BJ (cell line): ENCODE measurements around the gene PTP4A1. TPM values are rescaled to one million over a fixed set of nuclear protein-coding genes. Genes with fewer than 3 reads are reported as not detected.

Experiments
- CTCF ChIA-PET: fragments of 350-600 bp; formaldehyde crosslinking; extraction: SDS; loops from one replicate; lab custom pipeline; 2021; ENCODE audit warnings: antibody characterized with exemption, inconsistent platforms; lab: Yijun Ruan, JAX
- POLR2A ChIA-PET: fragments of 300-600 bp; sonication (Branson Sonifier 250); formaldehyde crosslinking; extraction: SDS; loops from one replicate; lab custom pipeline; 2021; ENCODE audit warnings: antibody characterized with exemption; lab: Charles Lee
- DNase-seq: peaks from one replicate; pipeline ENCODE4 v3.0.0-alpha.2; 2011; ENCODE audit warnings: low read depth
- H3K27me3 ChIP-seq: 2 replicates; pipeline ENCODE4 v1.6.0; 2011; ENCODE audit warnings: low read length; ENCODE audit not compliant: control insufficient read depth, insufficient read depth
- H3K36me3 ChIP-seq: 2 replicates; pipeline ENCODE4 v1.5.1; 2011; ENCODE audit warnings: low read length; ENCODE audit not compliant: control insufficient read depth, insufficient read depth
- H3K4me3 ChIP-seq: 2 replicates; pipeline ENCODE4 v1.5.1; 2011; ENCODE audit warnings: low read depth, mild to moderate bottlenecking, control low read depth, low read length
- polyA plus RNA-seq: library from polyadenylated mRNA; depleted of rRNA; stranded (reverse); fragments of >200 nt; gene quantifications from 2 replicates; pipeline ENCODE4 v1.2.3, GENCODE V29; 2011; rRNA removed
- small RNA-seq: library from RNA; depleted of rRNA; stranded (forward); fragments of <200 nt; gene quantifications from one replicate; pipeline ENCODE3, GENCODE V24; 2012; ENCODE audit warnings: low replicate concordance, low read depth; ENCODE audit not compliant: insufficient read length
- TF ChIP-seq, protein P1 (sequence below): IDR thresholded peaks from 2 replicates; pipeline ENCODE4 v1.5.1; 2011; ENCODE audit warnings: low read depth, mild to moderate bottlenecking, control low read depth, inconsistent platforms, low read length, moderate library complexity; ENCODE audit not compliant: insufficient read depth

The PTP4A1 gene
- polyA plus RNA-seq, 1 experiment: 4.4 TPM

DNA sequence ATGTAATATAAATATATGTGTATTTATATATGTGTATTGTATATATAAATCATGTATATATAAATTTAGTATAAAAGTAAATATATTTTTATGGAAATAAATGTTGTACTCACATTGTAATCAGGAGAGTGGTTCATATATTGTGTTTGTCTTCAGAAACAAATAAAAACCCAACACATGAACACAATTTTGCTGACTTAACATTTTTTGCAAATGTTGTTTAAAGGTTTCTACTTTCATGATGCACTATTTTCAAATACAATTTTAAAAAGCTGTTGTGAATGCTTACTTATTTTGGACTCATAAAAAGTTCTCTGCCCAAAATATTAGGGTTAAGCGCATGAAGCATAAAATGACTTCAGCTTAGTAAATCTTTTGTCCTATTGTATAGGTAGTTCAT is 39.3 kb downstream of the PTP4A1 start:
- CTCF ChIA-PET: interaction anchor here (0.6 to 4.8 kb wide), 2 partner anchors 13 to 49 kb away, joined by 3 to 26 read pairs; no protein-coding TSS in a partner anchor
- H3K4me3 ChIP-seq: no peak overlapping the region
- DNase-seq: no peak
- no peaks in the 10 kb centered on the region for H3K36me3 ChIP-seq
- H3K27me3 ChIP-seq: no peaks in the 10 kb centered on the region; the same call in 1 of the 2 replicates
- POLR2A ChIA-PET: no interaction called here
- TF ChIP-seq, protein P1, sequence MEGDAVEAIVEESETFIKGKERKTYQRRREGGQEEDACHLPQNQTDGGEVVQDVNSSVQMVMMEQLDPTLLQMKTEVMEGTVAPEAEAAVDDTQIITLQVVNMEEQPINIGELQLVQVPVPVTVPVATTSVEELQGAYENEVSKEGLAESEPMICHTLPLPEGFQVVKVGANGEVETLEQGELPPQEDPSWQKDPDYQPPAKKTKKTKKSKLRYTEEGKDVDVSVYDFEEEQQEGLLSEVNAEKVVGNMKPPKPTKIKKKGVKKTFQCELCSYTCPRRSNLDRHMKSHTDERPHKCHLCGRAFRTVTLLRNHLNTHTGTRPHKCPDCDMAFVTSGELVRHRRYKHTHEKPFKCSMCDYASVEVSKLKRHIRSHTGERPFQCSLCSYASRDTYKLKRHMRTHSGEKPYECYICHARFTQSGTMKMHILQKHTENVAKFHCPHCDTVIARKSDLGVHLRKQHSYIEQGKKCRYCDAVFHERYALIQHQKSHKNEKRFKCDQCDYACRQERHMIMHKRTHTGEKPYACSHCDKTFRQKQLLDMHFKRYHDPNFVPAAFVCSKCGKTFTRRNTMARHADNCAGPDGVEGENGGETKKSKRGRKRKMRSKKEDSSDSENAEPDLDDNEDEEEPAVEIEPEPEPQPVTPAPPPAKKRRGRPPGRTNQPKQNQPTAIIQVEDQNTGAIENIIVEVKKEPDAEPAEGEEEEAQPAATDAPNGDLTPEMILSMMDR: no peak

DNA sequence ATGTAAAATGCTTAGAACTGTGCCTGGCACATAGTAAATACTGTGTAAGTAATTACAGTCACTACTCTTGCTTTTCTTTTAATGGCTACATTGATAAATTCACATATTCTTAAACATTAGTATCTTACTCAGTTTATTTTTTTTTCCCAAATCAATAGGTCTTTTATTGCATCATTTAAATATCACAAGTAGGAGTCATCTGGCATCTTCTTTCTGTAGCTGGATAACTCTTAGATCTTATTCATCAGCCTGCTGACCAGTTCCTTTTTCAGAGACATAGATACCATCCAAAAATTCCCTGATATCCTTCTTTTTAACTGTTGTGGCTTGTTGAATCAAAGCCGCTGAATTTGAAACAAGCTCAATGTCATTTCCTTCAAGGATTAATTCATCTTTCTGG is 43.3 kb downstream of the PTP4A1 start:
- POLR2A ChIA-PET: no interaction called here
- no peaks in the 10 kb centered on the region for H3K36me3 ChIP-seq
- no peak for DNase-seq
- no peak overlapping the region for H3K4me3 ChIP-seq
- H3K27me3 ChIP-seq: no peaks in the 10 kb centered on the region; the same call in 1 of the 2 replicates
- CTCF ChIA-PET: interaction anchor here (0.8 kb wide), 1 partner anchor 17 kb away, joined by 3 read pairs; no protein-coding TSS in a partner anchor
- TF ChIP-seq, protein P1: no peak

Small RNAs within 50 kb of the gene (small RNA-seq; reads per million reads assigned to genes)
- not detected for gene AL513043.1

Other genes with a start within 250 kb of the PTP4A1 start
- gene PHF3, start 63.3 kb downstream of the PTP4A1 start, polyA plus RNA-seq: 7.4 and 15.6 TPM in 2 replicates